AG09319 (cell line): Measurements from ENCODE around the gene ALOX15.
"Not testable (repeated sequence)": the region's sequence is repeated elsewhere in the genome, so short reads cannot be mapped to it uniquely, and the experiment has no call there.

Source experiments
- DNase-seq: peaks from one replicate; pipeline ENCODE4 v3.0.0-alpha.2; 2010; ENCODE audit warnings: low read depth; ENCODE audit errors: extremely low read depth
- CTCF ChIP-seq: IDR thresholded peaks from 2 replicates; pipeline ENCODE4 v1.5.1; 2011; ENCODE audit warnings: low read depth, mild to moderate bottlenecking, inconsistent platforms, low read length, moderate library complexity

The ALOX15 gene

DNA sequence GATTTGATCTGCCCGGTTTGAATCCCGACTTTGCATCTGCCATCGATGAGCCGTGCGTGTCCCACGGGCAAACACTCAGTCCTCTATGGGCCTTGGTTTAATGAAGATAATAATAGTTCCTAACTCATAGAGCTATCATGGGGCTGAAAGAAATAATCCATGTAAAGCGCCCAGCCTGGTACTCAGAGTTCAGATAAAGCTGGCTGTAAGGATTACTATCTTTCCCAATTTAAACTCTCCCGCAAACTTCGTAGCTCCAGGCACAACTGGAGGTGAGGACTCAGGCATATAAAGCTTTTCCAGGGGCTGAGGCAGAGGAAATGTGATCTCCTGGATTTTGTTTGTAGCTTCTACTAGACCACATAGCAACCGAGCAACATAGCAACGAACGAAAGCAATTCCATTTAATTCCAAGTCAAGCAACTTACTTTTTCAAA is 16.3 kb downstream of the ALOX15 start:
- TF ChIP-seq CTCF = no peak
- no peak for DNase-seq

- DNase-seq = not testable (repeated sequence)
Observed at GRCh38 chr17:4624451-4624911, 17.0 kb downstream of the ALOX15 start.

- DNase-seq = no peak
- TF ChIP-seq CTCF = no peak
Observed at GRCh38 chr17:4623249-4623648, 18.2 kb downstream of the ALOX15 start.

DNA sequence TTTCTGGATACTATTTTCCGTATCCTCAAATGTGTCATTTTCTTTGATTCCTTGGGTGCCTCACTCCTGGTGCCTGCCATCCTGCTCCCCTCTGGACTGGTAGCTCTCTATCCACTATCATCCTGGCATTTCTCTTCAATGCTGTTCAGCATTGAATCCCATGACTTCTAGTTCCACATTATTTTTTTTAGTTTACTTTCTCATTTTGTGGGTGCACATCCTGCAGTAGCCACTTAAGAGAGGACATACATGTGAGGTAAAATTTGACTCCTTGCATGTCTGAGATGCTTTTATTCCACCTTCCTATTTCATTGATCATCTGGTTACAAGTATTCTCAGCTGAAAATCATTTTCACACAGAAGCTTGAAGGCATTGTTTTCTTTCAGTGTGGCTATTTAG is 19.1 kb downstream of the ALOX15 start:
- TF ChIP-seq CTCF = no peak
- no peak for DNase-seq

GRCh38 chr17:4620531-4621101 is 20.9 kb downstream of the ALOX15 start:
- no peak for DNase-seq
- no peak for TF ChIP-seq CTCF

GRCh38 chr17:4617590-4618351 is 23.7 kb downstream of the ALOX15 start:
- no peak for DNase-seq
- no peak for TF ChIP-seq CTCF

GRCh38 chr17:4617090-4617489 is 24.4 kb downstream of the ALOX15 start:
- TF ChIP-seq CTCF = no peak
- DNase-seq = no peak
